ENCODE measurements around the gene ARAP2.

ARAP2 gene

DNA sequence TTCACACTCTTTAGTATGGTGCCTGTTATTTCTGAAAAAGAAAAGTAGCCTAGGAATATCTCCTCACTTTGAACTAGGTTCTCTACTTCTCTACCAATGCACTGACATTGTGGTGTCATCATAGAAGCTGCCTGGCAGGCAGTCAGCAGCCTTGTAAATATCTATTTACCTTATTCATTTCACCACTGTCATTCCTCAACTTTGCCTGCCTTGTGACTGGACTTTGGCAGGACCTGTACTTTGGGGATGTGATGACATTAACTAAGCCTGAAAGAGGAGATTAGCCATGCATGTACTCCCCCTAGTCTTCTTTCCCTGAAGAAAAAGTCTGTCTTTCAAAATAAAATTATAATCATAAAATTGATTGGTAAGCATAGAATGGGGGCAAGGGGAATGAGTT, 207.2 kb downstream of the ARAP2 start:
- no peak for DNase-seq

DNA sequence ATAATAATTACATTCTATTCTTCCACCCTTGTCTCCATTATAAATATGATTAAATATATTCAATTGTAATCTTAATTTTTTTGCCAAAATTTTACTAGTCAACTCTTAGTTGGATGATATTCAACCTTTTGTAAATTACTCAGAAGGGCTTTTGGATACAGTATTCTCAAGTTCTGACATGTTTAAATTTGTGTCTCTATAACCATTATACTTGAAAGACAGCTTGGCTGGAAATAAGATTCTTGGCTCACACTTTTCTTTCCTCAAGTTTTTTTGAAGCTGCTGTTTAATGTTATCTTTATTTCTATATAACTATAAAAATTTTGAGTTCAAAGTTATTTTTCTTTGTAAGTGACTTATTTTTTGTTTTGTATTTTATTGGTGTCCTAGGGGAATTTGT, 214.4 kb downstream of the ARAP2 start:
- DNase-seq, result no peak

- DNase-seq, result no peak
Measured at GRCh38 chr4:36027203-36027602, 217.1 kb downstream of the ARAP2 start.

DNA sequence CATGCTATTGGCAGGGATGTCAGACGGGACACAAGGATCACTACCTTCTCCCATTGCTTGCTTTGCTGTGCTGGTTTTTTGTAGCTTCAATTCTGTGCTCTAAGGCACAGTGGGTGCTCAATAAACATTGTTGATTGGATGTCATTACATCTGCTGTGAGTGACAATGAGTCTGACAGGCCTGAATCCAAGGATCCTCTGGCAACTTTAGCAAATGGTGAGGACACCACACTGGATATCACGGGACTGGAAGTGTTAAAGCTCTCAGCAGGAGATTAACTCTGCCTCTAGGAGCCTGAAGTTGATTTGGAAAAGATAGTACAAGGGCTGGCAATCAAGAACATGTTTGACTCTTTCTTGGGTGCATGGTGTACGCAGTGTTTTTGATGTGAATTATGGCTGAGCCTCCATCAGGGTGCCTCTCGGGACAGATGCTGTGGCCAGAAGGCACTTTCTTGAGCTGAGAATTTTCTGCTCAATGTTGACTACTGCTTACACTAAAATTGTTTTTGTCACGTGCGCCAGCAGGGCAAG, 217.9 kb downstream of the ARAP2 start:
- no peak for DNase-seq

DNA sequence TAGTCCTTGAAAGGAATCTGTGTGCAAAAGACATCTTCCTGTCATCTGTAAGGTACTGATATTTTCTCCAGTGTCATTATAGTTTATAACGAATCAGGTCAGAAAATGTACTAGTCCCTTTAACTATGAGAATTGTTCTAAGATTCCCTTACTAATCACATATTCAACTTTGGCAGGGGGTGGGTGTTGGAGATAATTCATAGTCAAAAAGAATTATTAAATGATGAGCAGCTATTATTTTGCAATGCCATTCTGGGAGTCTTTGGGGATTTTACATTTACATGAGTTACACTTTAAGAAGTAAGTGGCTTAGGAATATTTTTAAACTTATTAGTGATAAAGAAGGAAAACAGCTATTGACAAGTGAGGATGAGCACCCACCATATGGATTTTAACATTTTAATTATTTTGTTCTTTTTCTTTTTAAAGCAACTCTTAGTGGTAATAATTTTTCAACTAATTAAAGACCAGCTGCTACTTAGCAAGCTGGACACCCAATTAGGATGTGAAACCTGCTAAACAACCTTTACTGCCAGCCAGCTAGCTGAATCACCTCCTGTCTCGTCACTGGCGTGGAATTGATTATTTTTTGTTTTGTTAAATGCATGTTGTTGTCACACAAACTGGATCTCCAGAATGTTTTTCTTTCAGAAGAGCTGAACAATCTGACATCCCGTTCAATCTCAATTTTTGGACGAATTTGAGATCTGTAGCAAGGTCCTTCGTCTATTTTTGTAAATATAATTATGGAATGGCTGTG, 219.2 kb downstream of the ARAP2 start:
- DNase-seq, result no peak

DNA sequence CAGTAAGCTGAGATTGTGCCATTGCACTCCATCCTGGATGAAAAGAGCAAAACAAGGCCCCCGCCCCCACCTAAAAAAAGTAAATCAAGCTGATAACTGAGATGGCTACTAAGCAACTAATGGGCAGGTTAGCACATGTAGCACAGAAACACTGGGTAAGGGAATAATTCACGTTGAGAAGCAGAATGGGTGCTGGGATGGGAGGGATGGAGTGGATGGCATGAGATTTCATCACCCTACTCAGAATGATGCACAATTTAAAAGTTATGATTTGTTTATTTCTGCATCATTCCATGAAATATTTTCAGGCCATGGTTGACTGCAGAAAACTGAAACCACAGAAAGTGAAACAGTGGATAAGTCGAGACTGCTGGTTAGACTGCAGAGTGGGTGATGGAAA, 224.0 kb downstream of the ARAP2 start:
- no peak for DNase-seq

All from right hindlimb (tissue), 1 donor.